GM12891 (cell line): ENCODE data around the gene FAM187B.
A peak's percentile ranks its signal among the peaks of the same experiment; 100 is the strongest.
"Not testable (repeated sequence)": the region's sequence is repeated elsewhere in the genome, so short reads cannot be mapped to it uniquely, and the experiment has no call there.

Experiments
- DNase-seq: peaks from one replicate; pipeline ENCODE4 v3.0.0; 2011; ENCODE audit warnings: low spot score; ENCODE audit not compliant: insufficient read length
- FAIRE-seq: peaks from 2 replicates; lab custom pipeline; 2011; peaks lifted over from hg19 to GRCh38; lab: Jason Lieb, UNC
- PAX5 ChIP-seq: IDR thresholded peaks from 2 replicates; pipeline ENCODE4 v1.6.1; 2011; ENCODE audit warnings: low read length, moderate library complexity, mild to moderate bottlenecking; ENCODE audit not compliant: insufficient read depth, severe bottlenecking
- POLR2A ChIP-seq: IDR thresholded peaks from 2 replicates; pipeline ENCODE4 v1.6.1; 2011; ENCODE audit warnings: low read depth, low read length, control low read depth
- POLR2AphosphoS5 ChIP-seq: IDR thresholded peaks from 2 replicates; pipeline ENCODE4 v1.6.1; 2011; ENCODE audit warnings: low read depth, low read length, control low read depth
- POU2F2 ChIP-seq: IDR thresholded peaks from 2 replicates; pipeline ENCODE4 v1.6.1; 2011; ENCODE audit warnings: low read depth, mild to moderate bottlenecking, control low read depth, low read length, moderate library complexity
- SPI1 ChIP-seq: IDR thresholded peaks from 2 replicates; pipeline ENCODE4 v1.6.1; 2011; ENCODE audit warnings: low read depth, low read length, control low read depth
- TAF1 ChIP-seq: IDR thresholded peaks from 2 replicates; pipeline ENCODE4 v1.6.1; 2011; ENCODE audit warnings: low read depth, low read length, control low read depth

Gene FAM187B

DNA sequence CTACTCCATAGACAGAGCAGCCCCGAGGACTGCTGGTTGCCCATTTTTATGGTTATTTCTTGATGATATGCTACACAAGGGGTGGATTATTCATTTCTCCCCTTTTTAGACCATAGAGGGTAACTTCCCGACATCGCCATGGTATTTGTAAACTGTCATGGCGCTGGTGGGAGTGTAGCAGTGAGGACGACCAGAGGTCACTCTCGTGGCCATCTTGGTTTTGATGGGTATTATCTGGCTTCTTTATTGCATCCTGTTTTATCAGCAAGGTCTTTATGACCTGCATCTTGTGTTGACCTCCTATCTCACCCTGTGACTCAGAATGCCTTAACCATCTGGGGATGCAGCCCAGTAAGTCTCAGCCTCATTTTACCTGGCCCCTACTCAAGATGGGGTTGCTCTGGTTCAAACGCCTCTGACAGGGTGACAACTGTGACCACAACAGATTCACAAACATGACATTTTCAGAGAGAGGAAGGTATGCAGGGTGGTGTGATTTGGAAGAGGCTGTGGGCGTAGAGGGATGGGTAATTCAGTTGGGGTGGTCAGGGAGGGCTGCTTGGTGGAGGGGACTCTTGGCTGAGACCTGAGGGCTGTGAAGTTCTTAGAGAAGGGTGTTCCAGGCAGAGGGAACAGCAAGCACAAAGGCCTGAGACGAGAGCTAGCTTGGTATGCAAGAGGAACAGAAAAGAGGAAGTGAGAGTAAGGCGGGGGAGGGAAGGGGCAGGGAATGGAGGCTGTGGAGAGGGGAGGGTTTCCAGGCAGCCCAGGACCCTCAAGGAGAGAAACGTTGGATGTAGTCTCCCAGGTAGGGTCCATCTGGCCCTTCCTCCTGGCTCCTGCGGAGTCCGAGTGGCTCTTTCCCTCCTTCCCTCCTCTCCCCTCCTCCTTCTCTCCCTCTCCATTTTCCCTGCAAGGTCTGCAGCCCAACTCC lies 23.5 kb downstream of the FAM187B start:
- DNase-seq (peak; percentile 32), FAIRE-seq (peak; percentile 96)
- TF ChIP-seq TAF1 (no peak), POLR2AphosphoS5 (no peak), SPI1 (peak; percentile 100), POU2F2 (peak; percentile 79; the same call in 1 of the 2 replicates), POLR2A (no peak), PAX5 (no peak)

DNA sequence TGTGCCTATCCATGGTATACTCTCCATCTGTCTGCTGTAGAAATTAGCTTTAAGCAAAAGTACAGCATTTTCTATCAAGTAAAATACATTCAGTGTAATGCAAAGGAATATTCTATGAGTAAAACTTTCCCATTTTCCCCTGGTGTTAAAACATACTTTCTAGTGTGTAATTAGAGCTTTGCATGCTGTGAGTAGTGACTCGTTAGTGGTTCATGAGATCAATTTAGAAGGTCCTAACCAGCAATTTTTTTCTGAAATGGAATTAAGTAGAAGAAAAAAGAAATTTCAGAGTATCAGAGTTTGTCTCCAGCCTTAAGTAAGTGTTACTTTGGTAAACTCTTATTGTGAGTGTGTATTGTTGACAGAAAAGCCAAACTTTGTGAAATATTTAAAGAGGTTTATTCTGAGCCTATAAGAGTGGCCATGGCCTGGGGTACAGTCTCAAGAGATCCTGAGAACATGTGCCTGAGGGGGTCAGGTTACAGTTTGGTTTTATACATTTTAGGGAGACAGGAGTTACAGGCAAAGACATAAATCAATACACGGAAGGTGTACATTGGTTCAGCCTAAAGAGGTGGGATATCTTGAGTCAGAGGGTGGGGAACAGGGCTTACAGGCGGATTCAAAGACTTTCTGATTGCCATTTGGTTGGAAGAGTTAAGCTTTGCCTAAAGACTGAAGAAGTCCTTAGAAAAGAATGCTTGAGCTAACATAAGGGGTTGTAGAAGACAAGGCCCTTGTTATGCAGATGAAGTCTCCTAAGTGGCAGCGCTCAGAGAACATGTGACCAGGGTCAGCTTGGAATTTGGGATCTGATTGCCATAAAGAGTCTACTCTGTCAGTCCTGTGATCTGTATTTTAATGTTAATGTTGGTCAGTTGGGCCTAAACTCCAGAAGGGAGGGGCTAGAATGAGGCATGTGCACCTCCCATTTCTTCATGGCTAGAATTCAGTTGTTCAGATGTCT lies 25.5 kb downstream of the FAM187B start:
- no peak for DNase-seq
- TF ChIP-seq SPI1 (no peak), TAF1 (no peak), PAX5 (no peak), POLR2A (no peak), POLR2AphosphoS5 (no peak), POU2F2 (no peak)
- no peak for FAIRE-seq

DNA sequence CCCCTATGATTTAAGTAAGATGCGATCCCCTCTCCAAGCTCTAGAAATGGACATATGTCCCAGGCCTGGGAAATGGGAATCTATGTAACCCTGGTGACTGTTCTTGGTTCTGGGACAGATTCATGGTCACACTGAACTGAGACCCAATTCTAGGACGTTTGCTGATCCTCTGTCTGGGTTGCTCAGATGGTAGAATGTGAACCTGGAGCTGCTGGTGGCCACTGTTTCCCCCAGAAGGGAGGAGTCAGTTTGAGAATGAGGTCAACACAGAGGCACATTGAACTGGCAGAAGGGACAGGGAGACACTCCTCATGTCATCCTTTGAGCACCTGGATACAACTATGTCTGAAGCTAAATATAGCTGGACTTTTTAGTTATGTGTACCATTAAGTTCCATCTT lies 29.1 kb downstream of the FAM187B start:
- DNase-seq (no peak), FAIRE-seq (no peak)
- TF ChIP-seq PAX5 (no peak), SPI1 (no peak), POU2F2 (no peak), TAF1 (no peak), POLR2A (no peak), POLR2AphosphoS5 (no peak)

DNA sequence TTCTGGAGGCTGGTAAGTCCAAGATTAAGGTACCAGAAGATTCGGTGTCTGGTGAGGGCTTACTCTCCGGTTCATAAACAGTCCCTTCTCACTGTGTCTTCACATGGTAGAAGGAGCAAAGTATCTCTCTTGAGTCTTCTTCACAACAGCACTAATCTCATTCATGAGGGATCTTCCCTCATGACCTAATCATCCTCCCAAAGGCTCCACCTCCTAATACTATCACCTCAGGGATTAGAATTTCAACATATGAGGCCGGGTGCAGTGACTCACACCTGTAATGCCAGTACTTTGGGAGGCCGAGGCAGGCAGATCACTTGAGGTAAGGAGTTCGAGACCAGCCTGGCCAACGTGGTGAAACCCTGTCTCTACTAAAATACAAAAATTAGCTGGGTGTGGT lies 31.7 kb downstream of the FAM187B start:
- DNase-seq, FAIRE-seq: not testable (repeated sequence)

DNA sequence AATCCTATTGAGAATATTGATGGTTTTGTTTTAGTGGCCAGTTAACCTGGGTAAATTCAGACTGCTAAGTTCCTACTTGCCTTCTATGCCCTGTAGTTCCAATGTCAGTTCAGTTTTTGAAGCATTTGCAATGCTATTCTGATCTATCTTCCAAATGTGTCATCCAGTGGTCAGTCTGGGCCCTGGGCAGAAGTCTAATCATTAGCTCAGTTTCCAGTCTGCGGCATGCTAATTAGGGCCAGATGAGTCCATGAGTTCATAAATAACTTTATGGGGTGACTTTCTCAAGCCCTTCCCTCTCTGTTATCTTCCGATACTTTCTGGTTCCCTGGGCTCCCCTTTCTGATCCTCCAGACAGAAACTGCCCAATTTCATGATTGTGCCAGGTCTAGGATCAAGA lies 32.7 kb downstream of the FAM187B start:
- DNase-seq (no peak), FAIRE-seq (no peak)
- TF ChIP-seq POU2F2 (no peak), TAF1 (no peak), SPI1 (no peak), PAX5 (no peak), POLR2A (no peak), POLR2AphosphoS5 (no peak)

DNA sequence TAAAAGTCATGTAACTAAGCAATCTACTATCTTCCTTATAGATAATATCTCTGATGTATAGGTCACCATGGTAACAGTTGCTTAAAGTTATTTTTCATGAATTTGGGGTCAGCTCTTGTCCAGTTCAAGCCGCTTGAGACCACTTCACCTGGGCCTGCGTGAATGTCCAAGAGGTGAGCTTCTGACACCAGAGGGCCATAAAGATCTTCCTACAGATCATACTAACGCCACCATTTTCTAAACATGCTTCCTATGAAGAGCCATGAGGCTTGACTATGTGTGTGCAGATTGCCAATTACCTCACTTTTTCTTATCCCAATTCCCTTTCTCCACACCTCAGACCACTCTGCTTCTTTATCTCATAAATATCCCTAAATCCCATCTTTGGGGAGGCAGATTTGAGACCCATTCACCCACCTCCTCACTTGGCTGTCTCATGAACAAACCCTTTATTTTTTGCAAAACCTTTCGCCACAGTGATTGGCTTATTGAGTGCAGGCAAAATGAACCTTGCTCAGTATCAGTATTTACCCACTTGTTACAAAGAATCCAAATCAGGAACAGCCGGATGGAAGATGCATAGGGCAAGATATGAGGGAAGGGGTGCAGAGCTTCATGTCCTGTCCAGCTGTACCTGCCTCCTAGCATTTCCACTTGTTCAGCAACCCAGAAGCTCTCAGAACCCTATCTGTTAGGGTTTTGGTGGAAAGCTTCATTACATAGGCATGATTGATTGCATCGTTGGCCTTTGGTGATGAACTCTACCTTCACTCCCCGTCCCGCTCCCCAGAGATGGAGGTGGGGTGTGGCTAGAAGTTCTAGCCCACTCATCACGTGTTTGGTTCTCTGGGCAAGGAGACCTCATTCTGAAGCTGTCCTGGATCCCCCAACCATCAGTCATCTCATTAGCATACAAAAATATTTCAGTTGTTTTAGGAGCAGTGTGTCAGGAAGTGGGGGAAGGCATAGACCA lies 34.2 kb downstream of the FAM187B start:
- FAIRE-seq (no peak), DNase-seq (no peak)
- TF ChIP-seq POU2F2, result no peak
- TF ChIP-seq SPI1, result no peak
- TF ChIP-seq POLR2A, result no peak
- TF ChIP-seq POLR2AphosphoS5, result no peak
- TF ChIP-seq TAF1, result no peak
- no peak for TF ChIP-seq PAX5

DNA sequence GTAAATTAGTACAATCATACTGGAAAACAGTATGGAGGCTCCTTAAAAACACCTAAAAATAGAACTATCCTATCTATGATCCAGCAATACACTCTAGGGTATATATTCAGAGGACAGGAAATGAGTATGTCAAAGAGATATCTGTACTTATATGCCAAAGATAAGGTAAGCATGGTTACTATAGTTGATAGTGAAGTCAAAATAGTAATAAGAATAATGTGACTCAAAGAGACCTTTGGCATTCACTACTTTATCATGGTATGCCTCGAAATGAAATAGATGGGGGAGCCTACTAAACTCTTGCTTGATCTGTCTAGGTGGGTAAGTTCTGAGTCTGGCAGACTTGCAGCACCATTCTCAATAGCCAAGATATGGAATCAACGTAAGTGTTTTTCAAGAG lies 43.7 kb downstream of the FAM187B start:
- no peak for FAIRE-seq
- no peak for DNase-seq
- no peak for TF ChIP-seq TAF1
- no peak for TF ChIP-seq POU2F2
- TF ChIP-seq POLR2AphosphoS5, result no peak
- TF ChIP-seq POLR2A, result no peak
- no peak for TF ChIP-seq SPI1
- TF ChIP-seq PAX5, result no peak

DNA sequence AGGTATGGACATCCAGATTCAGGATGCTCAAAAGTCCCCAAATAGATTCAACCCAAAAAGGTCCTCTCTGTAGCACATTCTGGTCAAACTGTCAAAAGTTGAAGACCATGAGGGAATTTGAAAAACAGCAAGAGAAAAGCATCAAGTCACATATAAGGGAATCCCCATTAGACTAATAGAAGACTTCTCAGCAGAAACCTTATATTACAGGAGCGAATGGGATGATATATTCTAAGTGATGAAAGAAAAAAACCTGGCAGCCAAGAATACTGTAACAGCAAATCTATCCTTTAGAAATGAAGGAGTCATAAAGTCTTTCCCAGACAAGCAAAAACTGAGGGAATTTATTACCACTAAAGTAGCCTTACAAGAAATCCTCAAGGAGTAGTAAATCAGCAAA lies 44.3 kb downstream of the FAM187B start:
- DNase-seq, result no peak
- no peak for TF ChIP-seq SPI1
- no peak for FAIRE-seq

DNA sequence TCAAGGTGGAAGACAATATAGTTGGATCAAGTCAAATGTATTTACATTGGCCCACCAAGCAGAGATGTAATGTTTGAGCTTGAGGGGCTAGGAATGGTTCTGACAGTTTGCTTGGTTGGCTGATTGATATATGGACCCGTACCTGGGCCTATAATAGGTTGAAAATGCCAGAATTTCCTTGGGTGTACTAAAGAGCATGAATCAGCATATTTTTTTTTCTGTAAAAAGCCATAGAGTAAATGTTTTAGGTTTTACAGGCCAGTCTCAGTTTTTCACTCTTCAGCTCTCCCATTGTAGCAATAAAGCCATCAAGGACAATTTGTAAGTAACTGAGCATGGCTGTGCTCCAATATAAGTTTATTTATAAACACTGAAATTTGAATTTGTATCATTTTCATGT lies 47.2 kb downstream of the FAM187B start:
- FAIRE-seq (no peak), DNase-seq (no peak)
- TF ChIP-seq POLR2A, result no peak
- TF ChIP-seq PAX5, result no peak
- no peak for TF ChIP-seq POLR2AphosphoS5
- no peak for TF ChIP-seq POU2F2
- no peak for TF ChIP-seq TAF1
- no peak for TF ChIP-seq SPI1
